ENCODE measurements around the gene RGPD5. TPM values are rescaled to one million over a fixed set of nuclear protein-coding genes. Genes with fewer than 3 reads are reported as not detected.
"Not testable (repeated sequence)": the region's sequence is repeated elsewhere in the genome, so short reads cannot be mapped to it uniquely, and the experiment has no call there.

The RGPD5 gene
- polyA plus RNA-seq, 1 donor from 2014 or later: 22.1 TPM

- not testable (repeated sequence) for H3K27ac ChIP-seq (ENCODE audit: low read length); H3K4me3 ChIP-seq (ENCODE audit: low read length); H3K4me2 ChIP-seq (ENCODE audit: low read length); H2AFZ ChIP-seq (ENCODE audit: low read depth, low read length); H4K20me1 ChIP-seq (ENCODE audit: insufficient read depth); H3K27me3 ChIP-seq (ENCODE audit: insufficient read depth, low read depth, low read length); H3K9me2 ChIP-seq (ENCODE audit: insufficient read depth, low read length); H3K9me3 ChIP-seq (ENCODE audit: low read length); H3K36me3 ChIP-seq (ENCODE audit: insufficient read depth, low read length); H3K79me2 ChIP-seq (replicated peaks; ENCODE audit: insufficient read depth, low read length); H3F3A ChIP-seq (ENCODE audit: insufficient read depth, low read length, poor library complexity, severe bottlenecking); H3K9ac ChIP-seq (ENCODE audit: low read length)
These were observed 101.2 kb downstream of the RGPD5 start for GRCh38 chr2:109895090-109895869.

- H3K9me2 ChIP-seq (ENCODE audit: insufficient read depth, low read length); H3F3A ChIP-seq (ENCODE audit: insufficient read depth, low read length, poor library complexity, severe bottlenecking); H3K9me3 ChIP-seq (ENCODE audit: low read length); H2AFZ ChIP-seq (ENCODE audit: low read depth, low read length); H3K27me3 ChIP-seq (ENCODE audit: insufficient read depth, low read depth, low read length); H4K20me1 ChIP-seq (ENCODE audit: insufficient read depth); H3K27ac ChIP-seq (ENCODE audit: low read length); H3K4me2 ChIP-seq (ENCODE audit: low read length); H3K9ac ChIP-seq (ENCODE audit: low read length); H3K36me3 ChIP-seq (ENCODE audit: insufficient read depth, low read length); H3K79me2 ChIP-seq (replicated peaks; ENCODE audit: insufficient read depth, low read length); H3K4me3 ChIP-seq (ENCODE audit: low read length): not testable (repeated sequence)
These were observed 102.1 kb downstream of the RGPD5 start for GRCh38 chr2:109896212-109896611.

GRCh38 chr2:109897769-109898461 lies 103.8 kb downstream of the RGPD5 start:
- not testable (repeated sequence) for H3K4me2 ChIP-seq (ENCODE audit: low read length); H3K27ac ChIP-seq (ENCODE audit: low read length); H3K9ac ChIP-seq (ENCODE audit: low read length); H2AFZ ChIP-seq (ENCODE audit: low read depth, low read length); H3K4me3 ChIP-seq (ENCODE audit: low read length); H3K27me3 ChIP-seq (ENCODE audit: insufficient read depth, low read depth, low read length); H3K36me3 ChIP-seq (ENCODE audit: insufficient read depth, low read length); H3K9me2 ChIP-seq (ENCODE audit: insufficient read depth, low read length); H4K20me1 ChIP-seq (ENCODE audit: insufficient read depth); H3K79me2 ChIP-seq (replicated peaks; ENCODE audit: insufficient read depth, low read length); H3F3A ChIP-seq (ENCODE audit: insufficient read depth, low read length, poor library complexity, severe bottlenecking); H3K9me3 ChIP-seq (ENCODE audit: low read length)

DNA sequence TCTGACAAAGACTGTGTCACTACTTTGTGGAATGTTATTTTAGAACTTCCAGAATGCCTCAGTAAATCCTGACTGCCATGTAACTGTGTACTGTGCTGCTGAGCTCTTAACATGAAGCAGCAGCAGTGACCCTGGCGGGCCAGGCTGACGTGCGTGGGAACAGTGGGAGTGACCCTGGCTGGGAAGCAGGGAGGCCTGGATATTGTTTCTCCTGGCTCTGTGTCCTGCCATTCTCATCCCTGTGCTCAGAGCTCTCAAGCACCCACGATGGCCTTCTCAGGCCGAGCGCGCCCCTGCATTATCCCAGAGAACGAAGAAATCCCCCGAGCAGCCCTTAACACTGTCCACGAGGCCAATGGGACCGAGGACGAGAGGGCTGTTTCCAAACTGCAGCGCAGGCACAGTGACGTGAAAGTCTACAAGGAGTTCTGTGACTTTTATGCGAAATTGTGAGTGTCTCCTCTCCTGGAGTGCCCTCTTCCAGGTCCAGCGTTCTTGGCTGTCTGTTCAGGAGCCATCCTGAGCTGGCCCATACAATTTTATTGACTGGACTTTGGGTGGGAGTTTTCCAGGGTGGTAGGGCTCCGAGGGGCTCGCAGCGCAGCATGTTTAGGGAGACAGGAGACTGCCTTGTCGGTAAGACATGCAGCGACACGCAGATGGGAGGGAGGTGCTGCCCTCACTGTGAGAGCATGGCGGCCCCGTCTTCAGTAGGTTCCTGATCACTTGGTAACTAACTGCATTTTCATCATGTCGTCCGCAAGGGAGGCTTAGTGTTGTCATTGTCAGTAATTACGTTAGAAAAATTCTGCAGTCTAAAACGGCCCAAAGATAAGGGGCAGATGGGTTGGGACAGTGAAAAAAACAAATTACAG lies 104.6 kb downstream of the RGPD5 start, which contains the start of gene LIMS3:
Gene LIMS3 (plus strand): TSS at position 227 of the 875 bp plus-strand sequence. CDS start 41 bp downstream, at position 268.
- H3F3A ChIP-seq (ENCODE audit: insufficient read depth, low read length, poor library complexity, severe bottlenecking); H3K36me3 ChIP-seq (ENCODE audit: insufficient read depth, low read length); H3K4me3 ChIP-seq (ENCODE audit: low read length); H3K9me3 ChIP-seq (ENCODE audit: low read length); H3K27ac ChIP-seq (ENCODE audit: low read length); H3K9me2 ChIP-seq (ENCODE audit: insufficient read depth, low read length); H3K4me2 ChIP-seq (ENCODE audit: low read length); H3K27me3 ChIP-seq (ENCODE audit: insufficient read depth, low read depth, low read length); H3K9ac ChIP-seq (ENCODE audit: low read length); H3K79me2 ChIP-seq (replicated peaks; ENCODE audit: insufficient read depth, low read length); H2AFZ ChIP-seq (ENCODE audit: low read depth, low read length); H4K20me1 ChIP-seq (ENCODE audit: insufficient read depth): not testable (repeated sequence)

DNA sequence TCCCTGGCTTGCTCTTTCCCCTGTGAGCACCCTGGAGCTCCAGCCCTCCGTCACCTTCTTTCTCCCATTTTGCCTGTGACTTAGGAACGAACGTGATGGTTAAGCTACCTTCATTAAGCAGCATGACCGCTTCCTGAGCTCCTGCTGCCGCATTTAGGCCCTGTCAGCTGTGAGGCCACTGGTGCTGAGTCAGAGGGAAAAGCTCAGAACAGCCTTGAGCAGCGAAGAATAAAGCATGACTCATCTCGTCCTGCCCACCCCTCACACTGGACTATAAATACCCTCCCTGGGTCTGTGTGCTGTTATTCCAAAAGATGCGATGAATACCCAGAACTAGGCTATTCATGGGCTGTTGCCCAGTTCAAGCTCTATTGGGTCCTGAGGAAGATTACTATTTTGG lies 111.7 kb downstream of the RGPD5 start:
- H3K79me2 ChIP-seq (replicated peaks; ENCODE audit: insufficient read depth, low read length); H4K20me1 ChIP-seq (ENCODE audit: insufficient read depth); H3F3A ChIP-seq (ENCODE audit: insufficient read depth, low read length, poor library complexity, severe bottlenecking); H3K9me2 ChIP-seq (ENCODE audit: insufficient read depth, low read length); H3K9me3 ChIP-seq (ENCODE audit: low read length); H3K27ac ChIP-seq (ENCODE audit: low read length); H3K9ac ChIP-seq (ENCODE audit: low read length); H3K4me2 ChIP-seq (ENCODE audit: low read length); H3K27me3 ChIP-seq (ENCODE audit: insufficient read depth, low read depth, low read length); H3K36me3 ChIP-seq (ENCODE audit: insufficient read depth, low read length); H3K4me3 ChIP-seq (ENCODE audit: low read length); H2AFZ ChIP-seq (ENCODE audit: low read depth, low read length): not testable (repeated sequence)

Other genes with a start within 250 kb of the RGPD5 start
- gene SEPTIN10, start 180.3 kb upstream of the RGPD5 start, polyA plus RNA-seq: 7.4 and 10.0 TPM in 2 replicates
- 5.8 and 6.2 TPM in 2 replicates for gene SOWAHC, start 179.9 kb upstream of the RGPD5 start, polyA plus RNA-seq
- 2.2 and 2.7 TPM in 2 replicates for gene LIMS3, start 104.4 kb downstream of the RGPD5 start, polyA plus RNA-seq

All from neural cell (in vitro differentiated cells).